ENCODE data around the gene SPATA32. TPM values are rescaled to one million over a fixed set of nuclear protein-coding genes. Genes with fewer than 3 reads are reported as not detected.

Gene SPATA32
- polyA plus RNA-seq, 4 donors: 0.09 to 0.41 (median 0.17) TPM

GRCh38 chr17:45231481-45232116 lies 30.3 kb downstream of the SPATA32 start:
- DNase-seq (ENCODE audit: low read depth in 4 of 4, low spot score in 3 of 4): no peak

GRCh38 chr17:45230787-45231480 lies 31.0 kb downstream of the SPATA32 start:
- DNase-seq (ENCODE audit: low read depth in 4 of 4, low spot score in 3 of 4): no peak

GRCh38 chr17:45230410-45230786 lies 31.5 kb downstream of the SPATA32 start:
- DNase-seq (ENCODE audit: low read depth in 4 of 4, low spot score in 3 of 4): no peak

GRCh38 chr17:45229681-45230409 lies 32.0 kb downstream of the SPATA32 start:
- no peak for DNase-seq (ENCODE audit: low read depth in 4 of 4, low spot score in 3 of 4)

GRCh38 chr17:45228763-45229539 lies 32.9 kb downstream of the SPATA32 start:
- DNase-seq (ENCODE audit: low read depth in 4 of 4, low spot score in 3 of 4): no peak

- DNase-seq (ENCODE audit: low read depth in 4 of 4, low spot score in 3 of 4): no peak
Measured at GRCh38 chr17:45227926-45228762, 33.8 kb downstream of the SPATA32 start.

GRCh38 chr17:45227101-45227925 lies 34.6 kb downstream of the SPATA32 start:
- no peak for DNase-seq (ENCODE audit: low read depth in 4 of 4, low spot score in 3 of 4)

- no peak for DNase-seq (ENCODE audit: low read depth in 4 of 4, low spot score in 3 of 4)
Measured at GRCh38 chr17:45226576-45226975, 35.3 kb downstream of the SPATA32 start.

- no peak for DNase-seq (ENCODE audit: low read depth in 4 of 4, low spot score in 3 of 4)
Measured at GRCh38 chr17:45225964-45226530, 35.8 kb downstream of the SPATA32 start.

- no peak for DNase-seq (ENCODE audit: low read depth in 4 of 4, low spot score in 3 of 4)
Measured at GRCh38 chr17:45225051-45225700, 36.7 kb downstream of the SPATA32 start.

GRCh38 chr17:45224671-45225050 lies 37.2 kb downstream of the SPATA32 start:
- DNase-seq (ENCODE audit: low read depth in 4 of 4, low spot score in 3 of 4): no peak

GRCh38 chr17:45223539-45224528 lies 38.1 kb downstream of the SPATA32 start:
- DNase-seq (ENCODE audit: low read depth in 4 of 4, low spot score in 3 of 4): no peak

- no peak for DNase-seq (ENCODE audit: low read depth in 4 of 4, low spot score in 3 of 4)
Measured at GRCh38 chr17:45222996-45223538, 38.8 kb downstream of the SPATA32 start.

GRCh38 chr17:45222289-45222995 lies 39.5 kb downstream of the SPATA32 start:
- DNase-seq (ENCODE audit: low read depth in 4 of 4, low spot score in 3 of 4): no peak

- no peak for DNase-seq (ENCODE audit: low read depth in 4 of 4, low spot score in 3 of 4)
Measured at GRCh38 chr17:45222014-45222288, 39.9 kb downstream of the SPATA32 start.

All from left renal pelvis (tissue), 4 donors.